GM18517 (cell line): ENCODE data around the gene CIITA.

Source experiments
- ATAC-seq: cut with Tn5 transposase; IDR thresholded peaks from one replicate; pipeline ENCODE4 v1.9.1; 2021; ENCODE audit warnings: mild to moderate bottlenecking, moderate library complexity; ENCODE audit not compliant: unreplicated experiment

The CIITA gene

GRCh38 chr16:10935226-10935915, 58.4 kb downstream of the CIITA start:
- no peak for ATAC-seq

- no peak for ATAC-seq
Observed at GRCh38 chr16:10936272-10936984, 59.4 kb downstream of the CIITA start.

- no peak for ATAC-seq
Observed at GRCh38 chr16:10937068-10937859, 60.3 kb downstream of the CIITA start.

GRCh38 chr16:10938321-10938720, 61.3 kb downstream of the CIITA start:
- no peak for ATAC-seq

GRCh38 chr16:10938796-10939648, 62.0 kb downstream of the CIITA start:
- ATAC-seq: no peak

GRCh38 chr16:10939649-10940234, 62.7 kb downstream of the CIITA start:
- no peak for ATAC-seq

- no peak for ATAC-seq
Observed at GRCh38 chr16:10940501-10941079, 63.6 kb downstream of the CIITA start.

GRCh38 chr16:10941127-10941933, 64.3 kb downstream of the CIITA start:
- no peak for ATAC-seq

GRCh38 chr16:10941935-10942351, 64.9 kb downstream of the CIITA start:
- peak; percentile 1 for ATAC-seq

- ATAC-seq: peak; percentile 47
Observed at GRCh38 chr16:10942352-10943063, 65.5 kb downstream of the CIITA start, which contains the start of gene DEXI. DEXI (minus strand) TSS chr16:10942468; CDS start chr16:10942005, 463 bp downstream.

GRCh38 chr16:10943064-10943353, 66.0 kb downstream of the CIITA start:
- no peak for ATAC-seq

GRCh38 chr16:10944249-10945064, 67.5 kb downstream of the CIITA start, which contains the start of gene CLEC16A:
CLEC16A (plus strand) TSS chr16:10944564; CDS start chr16:10944718, 154 bp downstream.
- ATAC-seq: peak; percentile 56

GRCh38 chr16:10945065-10945787, 68.2 kb downstream of the CIITA start:
- no peak for ATAC-seq

- no peak for ATAC-seq
Observed at GRCh38 chr16:10946308-10946707, 69.3 kb downstream of the CIITA start.

GRCh38 chr16:10947211-10947787, 70.3 kb downstream of the CIITA start:
- no peak for ATAC-seq

GRCh38 chr16:10949424-10949970, 72.5 kb downstream of the CIITA start:
- ATAC-seq: peak; percentile 74
